GM12878 (cell line): ENCODE results near the gene SEC22C. TPM values are rescaled to one million over a fixed set of nuclear protein-coding genes. Genes with fewer than 3 reads are reported as not detected.

Experiments used
- ATAC-seq: fragments of 200-7000 bp; cut with Tn5 transposase; 3 replicates; pipeline ENCODE4 v1.9.1; 2020; ENCODE audit warnings: mild to moderate bottlenecking, moderate library complexity
- BruUV-seq: library from RNA; stranded (reverse); fragments of 400-500 nt; replicated peaks from 2 replicates; lab custom pipeline; 2021; lab: Mats Ljungman, UMichigan
- CTCF ChIA-PET: fragments of 300-600 bp; sonication (Branson Sonifier 250); formaldehyde crosslinking; extraction: SDS; loops from one replicate; lab custom pipeline; 2021; ENCODE audit warnings: inconsistent platforms; lab: Yijun Ruan, JAX
- POLR2A ChIA-PET: fragments of 350-600 bp; formaldehyde crosslinking; extraction: SDS; loops from one replicate; lab custom pipeline; 2021; ENCODE audit warnings: inconsistent platforms; lab: Charles Lee
- RAD21 ChIA-PET: fragments of 300-600 bp; sonication (Branson Sonifier 250); formaldehyde crosslinking; loops from one replicate; lab custom pipeline; 2023; ENCODE audit warnings: antibody characterized with exemption; ENCODE audit not compliant: unreplicated experiment; lab: Charles Lee
- SMC1A ChIA-PET: fragments of 300-600 bp; sonication (Branson Sonifier 250); formaldehyde crosslinking; loops from one replicate; lab custom pipeline; 2023; ENCODE audit not compliant: unreplicated experiment, uncharacterized antibody; lab: Charles Lee
- DNase-seq: peaks from one replicate; pipeline ENCODE4 v3.0.0-alpha.2; 2011; ENCODE audit warnings: low read depth, low spot score
- FAIRE-seq: peaks from 3 replicates; lab custom pipeline; 2011; peaks lifted over from hg19 to GRCh38; lab: Jason Lieb, UNC
- H2AFZ ChIP-seq: 2 replicates; pipeline ENCODE4 v1.6.0; 2011; ENCODE audit warnings: low read depth, low read length, control low read depth; ENCODE audit not compliant: control insufficient read depth
- H3K27ac ChIP-seq: 2 replicates; pipeline ENCODE4 v1.5.1; 2011; ENCODE audit warnings: control low read depth; ENCODE audit not compliant: control insufficient read depth, insufficient read depth
- H3K27me3 ChIP-seq, 2 experiments: replicated peaks in 1 of 2; 2 replicates each; pipeline versions ENCODE4 v1.6.0 to v1.6.1; 2011; ENCODE audit warnings: low read length in 1 of 2; ENCODE audit not compliant: control insufficient read depth in 2 of 2, insufficient read depth in 2 of 2
- H3K36me3 ChIP-seq, 2 experiments: 2 replicates each; pipeline ENCODE4 v1.5.1; 2011; ENCODE audit warnings: low read length in 1 of 2; ENCODE audit not compliant: control insufficient read depth in 2 of 2, insufficient read depth in 2 of 2
- H3K4me1 ChIP-seq: 2 replicates; pipeline ENCODE4 v1.6.1; 2011; ENCODE audit warnings: mild to moderate bottlenecking, low read length, moderate library complexity, mixed read lengths; ENCODE audit not compliant: control insufficient read depth, insufficient read depth
- H3K4me2 ChIP-seq: 2 replicates; pipeline ENCODE4 v1.6.0; 2011; ENCODE audit warnings: control low read depth; ENCODE audit not compliant: control insufficient read depth, insufficient read depth
- H3K4me3 ChIP-seq: fragments of 200-600 bp; sonication (generic); 2 replicates; pipeline ENCODE4 v1.5.1; 2016
- H3K79me2 ChIP-seq: 2 replicates; pipeline ENCODE4 v1.6.0; 2011; ENCODE audit warnings: low read length; ENCODE audit not compliant: control insufficient read depth, insufficient read depth
- H3K9ac ChIP-seq: 2 replicates; pipeline ENCODE4 v1.8.0; 2011; ENCODE audit warnings: low read length, control low read depth, mixed read lengths; ENCODE audit not compliant: control insufficient read depth, insufficient read depth
- H3K9me3 ChIP-seq: replicated peaks from 3 replicates; pipeline ENCODE4 v1.5.1; 2011; ENCODE audit warnings: mild to moderate bottlenecking, low read length; ENCODE audit not compliant: control insufficient read depth, insufficient read depth
- H4K20me1 ChIP-seq: 2 replicates; pipeline ENCODE4 v1.6.0; 2011; ENCODE audit not compliant: control insufficient read depth, insufficient read depth
- KAT2A ChIP-seq: conservative IDR thresholded peaks from 2 replicates; pipeline ENCODE4 v1.6.1; 2011; ENCODE audit warnings: low read depth, low read length; ENCODE audit not compliant: control insufficient read depth
- KLF5 ChIP-seq: fragments of 450-650 bp; IDR thresholded peaks from 2 replicates; pipeline ENCODE4 v1.6.1; 2014; ENCODE audit warnings: mild to moderate bottlenecking; ENCODE audit not compliant: partially characterized antibody
- MTA3 ChIP-seq: IDR thresholded peaks from 2 replicates; pipeline ENCODE4 v1.6.1; 2012; ENCODE audit warnings: low read length, inconsistent platforms, borderline replicate concordance
- PAX5 ChIP-seq: IDR thresholded peaks from 2 replicates; pipeline ENCODE4 v1.6.1; 2011; ENCODE audit warnings: low read depth, low read length, borderline replicate concordance
- PML ChIP-seq: IDR thresholded peaks from 2 replicates; pipeline ENCODE4 v1.6.1; 2012; ENCODE audit warnings: low read length, inconsistent platforms
- POU2F2 ChIP-seq: IDR thresholded peaks from 3 replicates; pipeline ENCODE4 v1.6.1; 2011; ENCODE audit warnings: low read depth, mild to moderate bottlenecking, low read length, borderline replicate concordance
- RELA ChIP-seq: fragments of 450-650 bp; IDR thresholded peaks from 2 replicates; pipeline ENCODE4 v1.8.0; 2014; ENCODE audit warnings: borderline replicate concordance; ENCODE audit not compliant: partially characterized antibody
- SKIL ChIP-seq: fragments of 450-650 bp; IDR thresholded peaks from 2 replicates; pipeline ENCODE4 v1.6.1; 2017; ENCODE audit warnings: mild to moderate bottlenecking, low read depth, inconsistent platforms; ENCODE audit not compliant: poor library complexity, severe bottlenecking
- ZNF592 ChIP-seq: fragments of 450-650 bp; IDR thresholded peaks from 2 replicates; pipeline ENCODE4 v1.6.1; 2017; ENCODE audit warnings: mild to moderate bottlenecking, moderate library complexity
- WGBS: methylation state at CpG from one replicate; pipeline ENCODE4 v1.1.6; 2016; ENCODE audit warnings: low lambda C conversion rate; ENCODE audit not compliant: insufficient replicate concordance, insufficient coverage; ENCODE audit errors: missing lambda C conversion rate; 5-methylcytosine and 5-hydroxymethylcytosine counted together
- in situ Hi-C: fragments of 300-500 bp; cut with MboI; formaldehyde crosslinking; loops from 9 replicates; pipeline ENCODE4 v1.14.3; 2018; ENCODE audit warnings: mixed read lengths
- intact Hi-C: fragments of 100-400 bp; cut with micrococcal nuclease; formaldehyde crosslinking; loops from one replicate; pipeline ENCODE4 v1.14.2; 2022; ENCODE audit not compliant: unreplicated experiment
- polyA plus RNA-seq, 11 experiments: library from polyadenylated mRNA; depleted of rRNA in 4 of 11; unstranded in 6 of 11; stranded (reverse) in 5 of 11; fragments of >200 nt; fragmentation: Nextera tagmentation in 4 of 11; fragmentation: Illumina TruSeq in 1 of 11; extraction: Ambion mirVana in 4 of 11; extraction: Trizol in 1 of 11; gene quantifications; 1 replicate in 1 of 11; 2 replicates in 10 of 11; pipeline versions ENCODE4 v1.2.1 to v1.2.3, GENCODE V29; 2011 to 2016; ENCODE audit warnings: inconsistent platforms in 2 of 11, missing spikeins in 2 of 11, low read depth in 1 of 11
- total RNA-seq, 4 experiments: library from RNA; depleted of rRNA in 3 of 4; stranded (reverse); fragments of >200 nt in 3 of 4; fragmentation: Illumina TruSeq in 1 of 4; extraction: Trizol in 1 of 4; gene quantifications; 2 replicates each; pipeline versions ENCODE4 v1.2.1 to v1.2.3, GENCODE V29; 2013 to 2021

Gene SEC22C
- total and polyA plus RNA-seq, 10 of the 15 experiments (the other 5 are each of a cell fraction or from before 2014, with no cell fraction given) = 15.6 to 47.0 (median 39.1) TPM

GRCh38 chr3:42546691-42547213, 35.0 kb downstream of the SEC22C start (continued):
- TF ChIP-seq POU2F2 (no peak), MTA3 (no peak), KLF5 (no peak), SKIL (no peak), PML (no peak), PAX5 (no peak), RELA (no peak), KAT2A (no peak)

GRCh38 chr3:42545284-42545900, 36.4 kb downstream of the SEC22C start:
- no peak overlapping the region for H3K9ac ChIP-seq
- RAD21 ChIA-PET = interaction anchor here (0.8 to 1.6 kb wide), 2 partner anchors 37 to 298 kb away, joined by 3 to 6 read pairs; partner anchors contain the start of gene SEC22C
- H3K9me3 ChIP-seq = no peaks in the 10 kb centered on the region
- WGBS = 91% methylated on average over 5 of the region's 5 CpGs
- intact Hi-C loops = loop anchor here (10.0 kb wide), 2 partner anchors 199 to 651 kb away; no protein-coding TSS in a partner anchor
- H3K4me2 ChIP-seq = no peak overlapping the region
- no peak overlapping the region for H3K27ac ChIP-seq
- FAIRE-seq (no peak), ATAC-seq (no peak), DNase-seq (no peak)
- no peaks in the 10 kb centered on the region for H3K4me1 ChIP-seq
- no peaks in the 10 kb centered on the region; the same call in 1 of the 2 replicates for H4K20me1 ChIP-seq
- no peaks in the 10 kb centered on the region for H3K27me3 ChIP-seq
- no peaks in the 10 kb centered on the region for H3K79me2 ChIP-seq
- in situ Hi-C loops = no loop called here
- no TSS peak for BruUV-seq
- H3K36me3 ChIP-seq = peaks cover 0 to 8% of the 10 kb centered on the region in 2 experiments; a peak in 2 of 4 replicates
- no peak overlapping the region for H3K4me3 ChIP-seq
- H2AFZ ChIP-seq = no peak overlapping the region
- SMC1A ChIA-PET = interaction anchor here (1.2 to 1.5 kb wide), 2 partner anchors 8 to 298 kb away, joined by 4 to 6 read pairs; no protein-coding TSS in a partner anchor
- no peak for TF ChIP-seq ZNF592
- POLR2A ChIA-PET = no interaction called here
- CTCF ChIA-PET = interaction anchor here (0.5 to 4.8 kb wide), 10 partner anchors 9 to 691 kb away, joined by 3 to 32 read pairs (median 3); no protein-coding TSS in a partner anchor
